Sigmoid colon (tissue), 7 donors: ENCODE results near the gene EOLA2. TPM values are rescaled to one million over a fixed set of nuclear protein-coding genes. Genes with fewer than 3 reads are reported as not detected.
"Not testable (repeated sequence)": the region's sequence is repeated elsewhere in the genome, so short reads cannot be mapped to it uniquely, and the experiment has no call there.

ENCODE experiments used
- DNase-seq: peaks from one replicate; pipeline ENCODE4 v3.0.0-alpha.2; 2019
- H3K27ac ChIP-seq, 4 donors: fragments of 200-600 bp; sonication (generic); one replicate each; pipeline ENCODE4 v1.5.1; 2016 to 2019; ENCODE audit warnings: mild to moderate bottlenecking in 1 of 4
- H3K27me3 ChIP-seq, 3 donors: fragments of 200-600 bp; sonication (generic); one replicate each; pipeline ENCODE4 v1.5.1; 2019; ENCODE audit warnings: mild to moderate bottlenecking in 1 of 3
- H3K36me3 ChIP-seq, 4 donors: fragments of 200-600 bp; sonication (generic); one replicate each; pipeline ENCODE4 v1.5.1; 2016 to 2019
- H3K4me1 ChIP-seq, 4 donors: fragments of 200-600 bp; sonication (generic); one replicate each; pipeline ENCODE4 v1.5.1; 2017 to 2019
- H3K4me3 ChIP-seq, 4 donors: fragments of 200-600 bp; sonication (generic); one replicate each; pipeline ENCODE4 v1.5.1; 2017 to 2019; ENCODE audit warnings: mild to moderate bottlenecking in 2 of 4, moderate library complexity in 1 of 4
- H3K9me3 ChIP-seq, 4 donors: fragments of 200-600 bp in 3 of 4; sonication (generic) in 3 of 4; one replicate each; pipeline versions ENCODE4 v1.5.1 to v1.6.1; 2013 to 2019
- CTCF ChIP-seq, 4 experiments: fragments of 450-650 bp in 3 of 4; fragments of 200-600 bp in 1 of 4; IDR thresholded peaks; one replicate each; pipeline ENCODE4 v1.5.1; 2016 to 2019; ENCODE audit warnings: antibody characterized with exemption in 4 of 4, mild to moderate bottlenecking in 3 of 4, moderate library complexity in 2 of 4
- EP300 ChIP-seq, 4 donors: sonication (generic); formaldehyde crosslinking; IDR thresholded peaks; one replicate each; pipeline ENCODE4 v1.6.1; 2017; ENCODE audit warnings: antibody characterized with exemption in 4 of 4
- POLR2A ChIP-seq, 2 donors: fragments of 450-650 bp; IDR thresholded peaks; one replicate each; pipeline ENCODE4 v1.6.1; 2016; ENCODE audit warnings: antibody characterized with exemption in 2 of 2, mild to moderate bottlenecking in 2 of 2, moderate library complexity in 2 of 2
- POLR2AphosphoS5 ChIP-seq, 4 donors: sonication (generic); formaldehyde crosslinking; IDR thresholded peaks; one replicate each; pipeline ENCODE4 v1.6.1; 2017; ENCODE audit warnings: antibody characterized with exemption in 4 of 4
- WGBS, 2 donors: extraction: QIAGEN DNeasy Blood & Tissue Kit; methylation state at CpG; one replicate each; pipeline ENCODE4 v1.1.7; 2013; 5-methylcytosine and 5-hydroxymethylcytosine counted together
- intact Hi-C: fragments of 100-400 bp; cut with DNase I; formaldehyde crosslinking; loops from one replicate; pipeline ENCODE4 v1.15.1; 2023
- polyA plus RNA-seq, 3 donors: library from polyadenylated mRNA; stranded (reverse); fragments of 200-250 nt; gene quantifications; one replicate each; pipeline ENCODE4 v1.2.3, GENCODE V29; 2013
- total RNA-seq, 4 donors: library from RNA; depleted of rRNA; stranded (reverse); fragments of >200 nt; gene quantifications; one replicate each; pipeline ENCODE4 v1.1.0, GENCODE V29; 2016
- donor health status: healthy with polysubstance abuse.
- donor health status: Bipolar disorder and iron deficiency.
- donor health status: healthy.

The EOLA2 gene
- total and polyA plus RNA-seq, 7 donors = 17.8 to 34.9 (median 20.1) TPM

GRCh38 chrX:149928635-149929034 lies 9.7 kb downstream of the EOLA2 start:
- WGBS, 2 donors = 77 to 100% methylated on average over 1 of the region's 1 CpG
- H3K27me3 ChIP-seq, H3K9me3 ChIP-seq, H3K4me1 ChIP-seq, intact Hi-C loops, H3K36me3 ChIP-seq, DNase-seq, H3K27ac ChIP-seq, H3K4me3 ChIP-seq: not testable (repeated sequence)

GRCh38 chrX:149927964-149928258 lies 10.4 kb downstream of the EOLA2 start:
- DNase-seq, H3K9me3 ChIP-seq, H3K36me3 ChIP-seq, H3K27me3 ChIP-seq, H3K27ac ChIP-seq, intact Hi-C loops, H3K4me3 ChIP-seq, H3K4me1 ChIP-seq: not testable (repeated sequence)
- no CpG with 5 or more reads among the region's 1 CpG for WGBS, 2 donors

- 91 to 100% methylated on average over 1 of the region's 8 CpGs for WGBS, 2 donors
- intact Hi-C loops = not testable (repeated sequence)
Observed at GRCh38 chrX:149927245-149927963, 10.9 kb downstream of the EOLA2 start.

GRCh38 chrX:149924434-149924833 lies 13.9 kb downstream of the EOLA2 start:
- no CpG with 5 or more reads among the region's 5 CpGs for WGBS, 2 donors

More at GRCh38 chrX:149927245-149927963, 10.9 kb downstream of the EOLA2 start:
- H3K4me1 ChIP-seq, H3K4me3 ChIP-seq, H3K27me3 ChIP-seq, H3K27ac ChIP-seq, DNase-seq, H3K36me3 ChIP-seq, H3K9me3 ChIP-seq: not testable (repeated sequence)

GRCh38 chrX:149923836-149924235 lies 14.5 kb downstream of the EOLA2 start:
- H3K27me3 ChIP-seq, intact Hi-C loops, H3K36me3 ChIP-seq, H3K27ac ChIP-seq, H3K9me3 ChIP-seq, H3K4me3 ChIP-seq, H3K4me1 ChIP-seq, DNase-seq: not testable (repeated sequence)
- no CpG with 5 or more reads among the region's 4 CpGs for WGBS, 2 donors

More at GRCh38 chrX:149924434-149924833, 13.9 kb downstream of the EOLA2 start:
- H3K27me3 ChIP-seq, H3K27ac ChIP-seq, DNase-seq, H3K36me3 ChIP-seq, H3K4me1 ChIP-seq, H3K4me3 ChIP-seq, intact Hi-C loops, H3K9me3 ChIP-seq: not testable (repeated sequence)

GRCh38 chrX:149916745-149917392 lies 21.4 kb downstream of the EOLA2 start:
- TF ChIP-seq EP300 (IDR thresholded peaks at IDR 0.05) (no peak), POLR2AphosphoS5 (IDR thresholded peaks at IDR 0.05) (no peak), CTCF (IDR thresholded peaks at IDR 0.05) (no peak), POLR2A (IDR thresholded peaks at IDR 0.05) (no peak)
- Histone ChIP-seq H3K27ac (no peak overlapping the region), H3K36me3 (no peaks in the 10 kb centered on the region), H3K4me1 (no peaks in the 10 kb centered on the region), H3K27me3 (no peaks in the 10 kb centered on the region), H3K4me3 (no peak overlapping the region), H3K9me3 (no peaks in the 10 kb centered on the region)
- 63 to 85% methylated on average over 3 of the region's 3 CpGs for WGBS, 2 donors
- DNase-seq = no peak
- intact Hi-C loops = no loop called here

- 94 to 96% methylated on average over 9 of the region's 9 CpGs for WGBS, 2 donors
- no peaks in the 10 kb centered on the region for H3K4me1 ChIP-seq
- TF ChIP-seq POLR2AphosphoS5 (IDR thresholded peaks at IDR 0.05) = no peak
- no peak for TF ChIP-seq POLR2A (IDR thresholded peaks at IDR 0.05)
- no peak for TF ChIP-seq CTCF (IDR thresholded peaks at IDR 0.05)
- no peak for TF ChIP-seq EP300 (IDR thresholded peaks at IDR 0.05)
- H3K27me3 ChIP-seq = no peaks in the 10 kb centered on the region
- H3K4me3 ChIP-seq = no peak overlapping the region
- H3K9me3 ChIP-seq = no peaks in the 10 kb centered on the region
- H3K36me3 ChIP-seq = no peaks in the 10 kb centered on the region
- DNase-seq = no peak
- no peak overlapping the region for H3K27ac ChIP-seq
- intact Hi-C loops = no loop called here
Observed at GRCh38 chrX:149910178-149910695, 28.1 kb downstream of the EOLA2 start.
